Thyroid gland (tissue), 4 donors: ENCODE measurements around the gene MTHFR. TPM values are rescaled to one million over a fixed set of nuclear protein-coding genes. Genes with fewer than 3 reads are reported as not detected.
A peak's percentile ranks its signal among the peaks of the same experiment; 100 is the strongest.

ENCODE experiments used
- DNase-seq, 2 donors: peaks; one replicate each; pipeline ENCODE4 v3.0.0-alpha.2; 2019
- H3K27ac ChIP-seq, 3 donors: fragments of 200-600 bp; sonication (generic); 1 replicate in 2 of 3; 2 replicates in 1 of 3; pipeline ENCODE4 v1.5.1; 2016 to 2019; ENCODE audit warnings: mild to moderate bottlenecking in 1 of 3, moderate library complexity in 1 of 3
- H3K27me3 ChIP-seq: fragments of 200-600 bp; sonication (generic); one replicate; pipeline ENCODE4 v1.5.1; 2019
- H3K36me3 ChIP-seq, 2 donors: fragments of 200-600 bp; sonication (generic); one replicate each; pipeline ENCODE4 v1.5.1; 2016 to 2019
- H3K4me1 ChIP-seq, 2 donors: fragments of 200-600 bp; sonication (generic); one replicate each; pipeline ENCODE4 v1.5.1; 2017 to 2019
- H3K4me3 ChIP-seq, 3 donors: fragments of 200-600 bp; sonication (generic); replicated peaks in 1 of 3; 1 replicate in 2 of 3; 2 replicates in 1 of 3; pipeline ENCODE4 v1.5.1; 2016; ENCODE audit warnings: mild to moderate bottlenecking in 1 of 3
- H3K9me3 ChIP-seq: fragments of 200-600 bp; sonication (generic); one replicate; pipeline ENCODE4 v1.5.1; 2017
- CTCF ChIP-seq, 6 experiments: fragments of 200-600 bp in 3 of 6; fragments of 450-650 bp in 3 of 6; sonication (generic) in 3 of 6; IDR thresholded peaks; one replicate each; pipeline ENCODE4 v1.5.1; 2016 to 2019; ENCODE audit warnings: antibody characterized with exemption in 6 of 6, mild to moderate bottlenecking in 2 of 6, inconsistent platforms in 1 of 6, moderate library complexity in 1 of 6
- POLR2A ChIP-seq, 2 donors: fragments of 450-650 bp; IDR thresholded peaks; one replicate each; pipeline ENCODE4 v1.6.1; 2017; ENCODE audit warnings: antibody characterized with exemption in 2 of 2, mild to moderate bottlenecking in 2 of 2, moderate library complexity in 1 of 2
- WGBS, 2 donors: methylation state at CpG; one replicate each; pipeline ENCODE4 v1.1.5; 2017; 5-methylcytosine and 5-hydroxymethylcytosine counted together
- intact Hi-C: fragments of 100-400 bp; cut with DNase I; formaldehyde crosslinking; loops from one replicate; pipeline ENCODE4 v1.15.1; 2023
- total RNA-seq, 4 donors: library from RNA; depleted of rRNA; stranded (reverse); fragments of >200 nt; gene quantifications; one replicate each; pipeline ENCODE4 v1.2.3, GENCODE V29; 2016

Gene MTHFR
- total RNA-seq, 4 donors from 2014 or later = 52.8 to 96.9 (median 65.6) TPM

GRCh38 chr1:11792106-11792505 lies 13.7 kb downstream of the MTHFR start:
- DNase-seq = no peak
- H3K27me3 ChIP-seq = no peaks in the 10 kb centered on the region
- peaks cover 27 to 33% of the 10 kb centered on the region in 2 donors for H3K36me3 ChIP-seq
- peak overlapping the region; percentile 78 to 97 (median 97) for H3K27ac ChIP-seq
- 83 to 87% methylated on average over 11 of the region's 11 CpGs for WGBS, 2 donors
- intact Hi-C loops = loop anchor here (5.0 kb wide), 1 partner anchor 55 kb away; the partner anchor contains the start of gene AGTRAP
- TF ChIP-seq CTCF (IDR thresholded peaks at IDR 0.05) = no peak
- TF ChIP-seq POLR2A (IDR thresholded peaks at IDR 0.05) = no peak
- H3K9me3 ChIP-seq = no peaks in the 10 kb centered on the region
- H3K4me3 ChIP-seq = no peak overlapping the region
- peaks cover 59 to 81% of the 10 kb centered on the region in 2 donors for H3K4me1 ChIP-seq

- TF ChIP-seq CTCF (IDR thresholded peaks at IDR 0.05) (no peak), POLR2A (IDR thresholded peaks at IDR 0.05) (peak in 1 of 2 donors; percentile 47)
- H3K27me3 ChIP-seq = no peaks in the 10 kb centered on the region
- peak; percentile 63 to 65 for DNase-seq
- whole genome bisulfite sequencing, 2 donors = 82 to 87% methylated on average over 11 to 19 of the region's 19 CpGs
- H3K9me3 ChIP-seq = no peaks in the 10 kb centered on the region
- H3K27ac ChIP-seq = peak overlapping the region; percentile 78 to 97 (median 97)
- H3K4me1 ChIP-seq = peaks cover 59 to 81% of the 10 kb centered on the region in 2 donors
- H3K4me3 ChIP-seq = no peak overlapping the region
- intact Hi-C loops = loop anchor here (5.0 kb wide), 1 partner anchor 54 kb away; the partner anchor contains the start of gene AGTRAP
- H3K36me3 ChIP-seq = peaks cover 26 to 33% of the 10 kb centered on the region in 2 donors
Observed at GRCh38 chr1:11790880-11791715, 14.7 kb downstream of the MTHFR start.

GRCh38 chr1:11790101-11790879 lies 15.5 kb downstream of the MTHFR start:
- TF ChIP-seq POLR2A (IDR thresholded peaks at IDR 0.05) (no peak), CTCF (IDR thresholded peaks at IDR 0.05) (no peak)
- H3K9me3 ChIP-seq = no peaks in the 10 kb centered on the region
- peak overlapping the region; percentile 78 to 97 (median 97) for H3K27ac ChIP-seq
- no peaks in the 10 kb centered on the region for H3K27me3 ChIP-seq
- peaks cover 18 to 33% of the 10 kb centered on the region in 2 donors for H3K36me3 ChIP-seq
- peaks cover 57 to 81% of the 10 kb centered on the region in 2 donors for H3K4me1 ChIP-seq
- WGBS, 2 donors = 77 to 86% methylated on average over 14 to 20 of the region's 20 CpGs
- intact Hi-C loops = loop anchor here (5.0 kb wide), 1 partner anchor 53 kb away; the partner anchor contains the start of gene AGTRAP
- DNase-seq = no peak
- no peak overlapping the region for H3K4me3 ChIP-seq

- no peak overlapping the region for H3K4me3 ChIP-seq
- no peak for TF ChIP-seq CTCF (IDR thresholded peaks at IDR 0.05)
- TF ChIP-seq POLR2A (IDR thresholded peaks at IDR 0.05) = no peak
- peaks cover 60 to 81% of the 10 kb centered on the region in 2 donors for H3K4me1 ChIP-seq
- H3K9me3 ChIP-seq = no peaks in the 10 kb centered on the region
- no peaks in the 10 kb centered on the region for H3K27me3 ChIP-seq
- H3K36me3 ChIP-seq = peaks cover 10 to 25% of the 10 kb centered on the region in 2 donors
- intact Hi-C loops = loop anchor here (5.0 kb wide), 1 partner anchor 52 kb away; the partner anchor contains the start of gene AGTRAP
- peak overlapping the region; percentile 78 to 97 (median 97) for H3K27ac ChIP-seq
- no peak for DNase-seq
- 64 to 70% methylated on average over 13 of the region's 13 CpGs for WGBS, 2 donors
Observed at GRCh38 chr1:11789126-11790067, 16.4 kb downstream of the MTHFR start.
